HG03378 (cell line): ENCODE results near the gene FAM186B.

Experiments
- ATAC-seq: cut with Tn5 transposase; IDR thresholded peaks from one replicate; pipeline ENCODE4 v1.9.1; 2021; ENCODE audit warnings: mild to moderate bottlenecking, moderate library complexity; ENCODE audit not compliant: unreplicated experiment

The FAM186B gene

GRCh38 chr12:49568442-49569162, 36.8 kb downstream of the FAM186B start:
- peak; percentile 18 for ATAC-seq

- peak; percentile 72 for ATAC-seq
Observed at GRCh38 chr12:49567611-49568441, 37.6 kb downstream of the FAM186B start, which contains the start of gene MCRS1. TSS of gene MCRS1 (minus strand) at chr12:49568142. CDS start at chr12:49566731, 1,411 bp downstream.

GRCh38 chr12:49567302-49567610, 38.2 kb downstream of the FAM186B start:
- ATAC-seq: peak; percentile 5

DNA sequence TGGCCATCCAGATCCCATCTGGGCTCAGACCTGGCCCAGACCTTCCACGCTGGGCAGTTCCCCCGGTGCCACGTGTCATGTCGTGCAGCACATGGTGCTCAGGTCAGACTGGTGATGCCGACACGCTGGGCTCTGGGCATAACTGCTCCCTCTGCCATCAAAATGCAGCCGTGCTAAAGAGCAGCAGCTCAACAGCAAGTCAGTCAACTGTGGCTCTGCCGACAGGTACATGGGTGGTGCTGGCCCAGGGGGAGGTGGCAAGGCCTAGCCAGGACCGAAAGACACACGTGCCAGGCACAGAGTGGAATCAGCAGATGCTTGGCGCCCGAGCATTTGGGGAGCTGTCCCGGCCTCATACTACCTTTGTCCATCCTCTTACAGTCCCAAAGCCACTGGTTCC, 39.1 kb downstream of the FAM186B start:
- ATAC-seq: no peak

- no peak for ATAC-seq
Observed at GRCh38 chr12:49565406-49566265, 39.8 kb downstream of the FAM186B start.

GRCh38 chr12:49564686-49565405, 40.6 kb downstream of the FAM186B start:
- ATAC-seq: no peak

DNA sequence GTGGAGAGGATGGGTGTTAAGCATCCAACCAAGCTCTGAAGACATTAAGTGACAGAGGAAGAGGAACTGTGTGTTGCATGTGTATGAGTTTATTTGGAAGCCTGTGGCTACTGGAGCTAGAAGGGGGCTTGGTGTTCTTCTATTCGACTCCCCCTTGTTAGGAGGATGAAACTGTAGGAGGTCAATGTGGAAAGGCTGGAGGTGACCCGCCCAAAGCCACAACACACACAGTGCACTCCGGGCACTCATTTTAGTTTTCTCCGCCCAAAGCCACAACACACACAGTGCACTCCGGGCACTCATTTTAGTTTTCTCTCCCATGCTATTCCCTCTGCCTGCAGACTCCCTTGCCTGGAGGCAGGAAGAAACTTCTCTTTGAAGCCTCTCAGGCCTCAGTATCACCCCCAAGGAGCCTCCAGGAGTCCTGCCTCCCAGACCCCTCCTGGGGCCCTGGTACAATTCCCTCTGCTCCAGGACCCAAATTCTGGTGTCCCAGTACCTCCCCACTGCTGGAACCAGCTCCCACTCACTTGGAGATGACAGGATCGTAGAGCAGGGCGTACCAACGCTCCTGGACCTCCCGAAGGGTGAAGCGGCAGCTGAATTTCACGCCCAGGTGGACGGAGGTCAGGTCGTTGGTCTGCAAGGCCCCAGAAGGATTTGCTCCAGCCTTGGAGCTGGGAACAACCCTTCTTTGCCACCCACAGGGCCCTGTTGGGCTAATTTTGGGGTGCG, 41.3 kb downstream of the FAM186B start:
- ATAC-seq: no peak

DNA sequence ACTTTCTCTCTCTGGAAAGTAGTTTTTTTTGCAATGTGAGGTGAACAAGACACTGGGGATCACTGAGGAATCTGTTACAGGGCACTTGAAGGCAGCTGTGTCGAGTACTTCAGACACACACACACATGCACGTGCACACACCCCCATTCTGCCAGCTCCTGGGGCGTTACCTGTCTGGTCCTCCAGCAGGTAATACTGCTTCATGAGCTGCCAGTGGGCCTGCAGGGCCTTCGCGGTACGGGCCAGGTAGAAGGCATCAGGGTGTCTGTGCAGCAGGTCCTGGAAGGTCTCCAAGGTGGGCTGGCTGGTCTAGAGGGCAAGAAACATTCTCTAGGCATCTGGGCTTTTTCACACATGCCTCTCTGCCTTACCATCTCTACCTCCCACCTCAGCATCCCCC, 42.6 kb downstream of the FAM186B start:
- ATAC-seq: no peak

DNA sequence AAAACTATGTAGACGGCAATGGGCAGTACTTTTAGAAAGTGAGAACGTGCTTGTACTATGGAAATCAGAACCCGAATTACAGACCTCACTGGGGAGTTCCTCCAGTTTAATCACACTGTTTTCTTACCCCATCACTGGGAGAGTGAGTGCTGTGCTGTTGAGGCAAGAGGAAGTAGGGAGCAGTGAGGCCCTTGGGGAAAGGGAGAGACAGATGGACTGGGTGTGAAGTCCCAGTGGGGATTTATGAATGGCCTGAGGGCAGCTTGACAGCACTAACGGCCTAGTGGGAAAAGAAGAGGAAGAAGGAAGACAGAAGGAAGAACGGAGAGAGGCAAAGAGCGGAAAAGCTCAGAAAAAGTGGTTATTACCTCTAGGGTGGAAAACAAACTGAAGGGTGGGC, 43.2 kb downstream of the FAM186B start:
- ATAC-seq: no peak

DNA sequence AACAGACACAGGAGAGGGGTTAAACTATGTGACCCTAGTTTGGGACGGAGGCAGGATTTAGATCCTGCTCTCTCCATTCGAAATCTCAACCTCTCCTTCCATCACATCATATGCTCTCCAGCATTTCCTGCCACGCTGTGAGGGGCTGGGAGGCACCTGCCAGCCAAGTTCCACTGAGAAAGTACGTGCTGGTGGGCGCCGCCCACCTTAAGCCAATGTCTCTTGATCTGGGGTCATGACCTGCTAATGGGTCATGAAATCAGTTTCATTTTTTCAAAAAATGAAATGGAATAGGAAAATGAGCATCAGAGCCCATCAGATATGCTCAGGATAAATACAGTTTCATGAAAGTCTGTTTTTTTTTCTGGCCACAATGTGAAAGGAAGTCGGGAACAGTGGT, 44.7 kb downstream of the FAM186B start:
- no peak for ATAC-seq

DNA sequence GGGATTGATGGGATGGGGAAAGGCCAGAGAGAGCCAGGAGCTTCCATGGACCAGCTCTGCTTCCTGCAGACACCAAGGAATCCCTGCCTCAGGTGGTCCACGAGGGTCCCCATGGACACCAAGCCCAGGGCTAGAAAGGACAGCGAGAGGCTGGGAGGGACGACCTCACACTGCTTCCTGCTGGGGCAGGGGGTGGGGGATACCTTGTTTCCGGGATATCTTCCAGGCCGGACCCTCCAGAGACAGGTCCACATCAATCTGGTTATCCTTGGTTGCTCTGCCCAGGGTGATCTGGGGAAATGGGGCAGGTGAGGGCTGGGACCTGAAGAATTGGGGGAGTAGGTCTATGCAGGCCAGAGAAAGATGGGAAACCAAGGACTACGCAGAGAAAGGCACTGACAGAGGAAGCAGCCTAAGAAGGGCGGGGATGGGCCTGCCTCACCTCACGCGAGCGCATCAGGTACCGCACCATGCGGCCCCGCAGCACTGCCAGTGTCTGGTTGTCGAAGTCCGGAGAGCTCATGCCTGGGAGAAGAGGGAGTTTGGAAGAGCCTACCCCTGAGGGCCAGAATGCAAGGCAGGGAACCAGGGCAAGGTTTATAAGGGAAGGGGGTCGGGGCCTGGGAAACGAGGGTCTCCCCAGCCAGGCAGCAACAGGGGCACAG, 46.3 kb downstream of the FAM186B start:
- ATAC-seq: no peak

- ATAC-seq: no peak
Observed at GRCh38 chr12:49558526-49558925, 46.9 kb downstream of the FAM186B start.

- no peak for ATAC-seq
Observed at GRCh38 chr12:49557917-49558215, 47.6 kb downstream of the FAM186B start.

DNA sequence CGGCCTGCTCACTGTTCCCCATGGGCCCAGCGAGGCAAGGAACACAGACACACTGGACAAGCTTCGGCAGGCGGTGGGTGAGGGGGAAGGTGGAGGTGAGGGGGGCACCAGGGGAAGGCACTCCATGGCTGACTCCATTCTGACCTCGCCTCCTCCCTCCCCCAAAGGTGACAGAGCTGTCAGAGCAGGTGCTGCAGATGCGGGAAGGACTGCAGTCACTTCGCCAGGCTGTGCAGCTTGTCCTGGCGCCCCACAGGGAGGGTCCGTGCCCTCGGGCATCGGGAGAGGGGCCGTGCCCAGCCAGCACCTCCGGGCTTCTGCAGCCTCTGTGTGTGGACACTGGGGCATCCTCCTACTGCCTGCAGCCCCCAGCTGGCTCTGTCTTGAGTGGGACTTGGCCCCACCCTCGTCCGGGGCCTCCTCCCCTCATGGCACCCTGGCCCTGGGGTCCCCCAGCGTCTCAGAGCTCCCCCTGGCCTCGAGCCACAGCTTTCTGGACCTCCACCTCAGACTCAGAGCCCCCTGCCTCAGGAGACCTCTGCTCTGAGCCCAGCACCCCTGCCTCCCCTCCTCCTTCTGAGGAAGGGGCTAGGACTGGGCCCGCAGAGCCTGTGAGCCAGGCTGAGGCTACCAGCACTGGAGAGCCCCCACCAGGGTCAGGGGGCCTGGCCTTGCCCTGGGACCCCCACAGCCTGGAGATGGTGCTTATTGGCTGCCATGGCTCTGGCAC, 48.1 kb downstream of the FAM186B start:
- ATAC-seq: no peak

- no peak for ATAC-seq
Observed at GRCh38 chr12:49556391-49557186, 48.9 kb downstream of the FAM186B start.

DNA sequence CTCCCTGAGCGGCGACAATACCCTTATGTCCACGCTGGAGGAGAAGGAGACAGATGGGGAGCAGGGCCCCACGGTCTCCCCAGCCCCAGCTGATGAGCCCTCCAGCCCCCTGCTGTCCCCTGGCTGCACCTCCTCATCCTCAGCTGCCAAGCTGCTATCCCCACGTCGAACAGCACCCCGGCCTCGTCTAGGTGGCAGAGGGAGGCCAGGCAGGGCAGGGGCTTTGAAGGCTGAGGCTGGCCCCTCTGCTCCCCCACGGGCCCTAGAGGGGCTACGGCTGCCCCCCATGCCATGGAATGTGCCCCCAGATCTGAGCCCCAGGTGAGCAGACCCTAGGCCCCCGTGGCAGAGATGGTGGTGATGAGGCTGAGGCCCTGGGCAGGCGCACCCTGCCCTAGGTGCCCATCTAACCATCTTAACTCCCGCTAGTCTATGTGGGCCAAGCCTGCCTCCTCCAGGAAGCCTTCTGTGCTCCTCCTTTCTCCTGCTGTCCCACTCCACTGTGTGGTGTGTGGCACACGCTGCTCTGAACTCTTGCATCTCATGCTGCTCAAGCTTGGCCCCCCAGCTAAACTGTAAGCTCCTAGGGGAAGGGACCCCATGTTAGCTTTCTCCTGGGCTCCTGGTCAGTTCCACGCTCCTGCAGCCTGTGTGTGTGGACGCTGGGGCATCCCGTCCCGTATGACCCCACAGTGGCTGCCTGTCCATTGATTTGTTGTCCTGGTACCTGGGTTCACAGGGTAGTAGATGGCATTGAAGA, 49.6 kb downstream of the FAM186B start:
- ATAC-seq: no peak

- no peak for ATAC-seq
Observed at GRCh38 chr12:49554266-49554665, 51.2 kb downstream of the FAM186B start.
